Dedifferentiated amniotic fluid mesenchymal stem cell (primary cell): ENCODE measurements around the gene MAP3K13.
"Not testable (repeated sequence)": the region's sequence is repeated elsewhere in the genome, so short reads cannot be mapped to it uniquely, and the experiment has no call there.

Experiments
- DNase-seq: peaks from one replicate; pipeline ENCODE4 v3.0.0-alpha.2; 2016; ENCODE audit errors: extremely low spot score

Gene MAP3K13

DNA sequence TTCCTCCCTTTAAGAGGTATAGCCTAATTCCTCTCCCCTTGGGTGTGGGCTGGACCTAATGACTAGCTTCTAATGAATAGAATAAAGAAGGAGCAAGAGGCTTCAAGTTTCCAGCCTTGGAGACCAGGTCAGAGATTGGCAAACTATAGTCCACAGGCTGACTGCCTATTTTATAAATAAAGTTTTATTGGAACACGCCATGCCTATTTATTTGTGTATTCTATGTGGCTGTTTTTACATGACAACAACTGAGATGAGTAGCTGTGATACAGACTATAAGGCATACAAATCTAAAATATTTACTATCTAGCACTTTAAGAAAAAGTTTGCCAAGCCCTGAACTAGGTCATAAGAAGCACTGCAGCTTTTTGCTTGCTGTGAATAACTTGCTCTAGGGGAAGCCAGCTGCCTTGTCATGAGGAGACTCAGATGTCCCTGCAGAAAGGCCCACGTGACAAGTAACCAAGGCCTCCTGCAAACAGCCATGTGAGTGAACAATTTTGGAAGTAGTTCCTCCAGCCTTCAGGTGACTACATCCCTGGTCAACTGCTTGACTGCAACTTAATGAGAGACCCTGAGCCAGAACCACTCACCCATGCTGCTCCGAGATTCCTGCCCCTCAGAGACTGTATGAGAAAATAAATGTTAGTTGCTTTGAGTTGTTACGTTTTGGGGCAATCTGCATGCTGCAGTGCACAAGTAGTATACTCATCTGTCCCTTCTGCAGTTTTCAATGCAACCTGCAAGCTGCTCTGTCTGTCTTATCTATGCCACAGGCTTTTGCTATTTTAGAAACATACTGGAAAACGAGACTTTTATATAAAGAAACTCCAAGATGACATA is 21.1 kb upstream of the MAP3K13 start:
- DNase-seq: no peak

DNA sequence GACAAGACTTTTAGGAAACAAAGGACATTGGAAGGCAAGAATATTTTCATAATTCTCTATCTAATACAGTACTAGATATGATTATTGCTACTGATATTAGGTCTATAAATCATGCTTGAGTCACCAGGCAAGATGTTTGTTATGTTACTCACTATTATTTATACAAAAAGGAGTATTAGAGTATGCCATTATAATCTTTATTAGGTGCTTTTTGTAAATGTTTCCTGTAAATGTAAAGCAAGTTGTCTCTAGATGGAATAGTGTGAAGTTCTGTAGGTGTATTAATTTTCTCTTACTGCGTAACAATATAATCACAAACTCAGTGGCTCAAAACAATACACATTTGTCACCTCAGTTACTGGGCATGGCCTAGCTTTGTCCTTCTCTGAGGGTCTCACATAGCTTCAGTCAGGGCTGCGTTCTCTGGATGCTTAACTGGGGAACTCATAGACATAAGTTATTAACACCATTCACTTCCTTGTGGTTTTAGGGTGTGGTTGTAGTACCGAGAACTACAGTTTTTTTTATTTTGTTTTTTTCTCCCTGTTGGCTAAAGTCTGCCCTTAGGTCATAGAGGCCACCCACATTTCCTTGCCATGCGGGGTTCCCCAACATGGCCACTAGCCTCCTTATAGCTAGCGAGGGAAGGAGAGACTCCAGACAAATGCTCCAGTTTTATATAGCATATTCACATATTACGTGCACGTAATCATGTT is 20.3 kb upstream of the MAP3K13 start:
- DNase-seq: no peak

DNA sequence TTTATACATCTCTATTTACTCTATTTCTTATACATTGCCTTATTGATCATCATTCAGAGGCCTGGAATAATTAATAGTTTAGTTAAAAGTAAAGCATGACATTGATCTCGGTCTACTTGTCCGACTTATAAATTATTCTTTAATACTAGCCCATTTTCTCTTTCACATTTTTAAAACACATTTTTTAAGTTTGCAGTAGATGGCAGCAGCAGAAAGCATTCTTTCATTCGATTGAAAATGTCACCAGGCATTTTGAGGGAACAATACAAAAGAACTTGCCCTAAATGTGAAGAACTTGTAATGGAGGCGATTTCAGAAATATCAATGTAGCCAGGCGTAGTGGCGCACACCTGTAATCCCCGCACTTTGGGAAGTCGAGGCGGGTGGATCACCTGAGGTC is 15.5 kb upstream of the MAP3K13 start:
- no peak for DNase-seq

DNA sequence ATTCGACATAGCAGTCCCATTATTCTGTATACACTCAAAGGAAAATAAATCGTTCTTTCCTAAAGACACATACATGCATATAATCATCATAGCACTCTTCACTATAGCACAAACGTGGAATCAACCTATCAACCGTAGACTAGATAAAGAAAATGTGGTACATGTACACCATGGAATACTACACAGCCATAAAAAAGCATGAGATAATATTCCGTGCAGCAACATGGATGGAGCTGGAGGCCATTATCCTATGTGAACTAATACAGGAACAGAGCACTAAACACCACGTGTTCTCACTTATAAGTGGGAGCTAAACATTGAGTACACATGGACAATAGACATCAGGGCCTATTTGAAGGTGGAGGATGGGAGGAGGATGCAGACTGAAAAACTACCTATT is 12.1 kb upstream of the MAP3K13 start:
- DNase-seq: no peak

DNA sequence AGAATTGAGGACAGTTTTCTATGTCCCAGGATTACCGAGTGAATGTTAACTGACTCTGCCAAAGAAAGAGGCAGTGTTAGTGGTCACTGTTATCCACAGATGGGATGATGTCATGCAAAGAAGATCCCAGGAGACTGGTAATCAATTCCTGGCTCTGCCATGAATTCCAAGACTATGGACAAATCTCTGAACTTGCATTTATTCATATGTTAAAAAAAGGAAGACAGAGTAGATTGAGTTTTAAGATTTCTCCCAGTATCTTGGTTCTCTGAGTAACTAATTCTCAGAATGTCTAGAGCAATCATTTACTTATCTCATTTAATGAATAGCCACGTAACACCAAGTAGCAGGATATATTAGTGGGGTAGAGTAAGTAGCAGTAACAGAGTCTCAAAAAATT is 11.5 kb upstream of the MAP3K13 start:
- no peak for DNase-seq

DNA sequence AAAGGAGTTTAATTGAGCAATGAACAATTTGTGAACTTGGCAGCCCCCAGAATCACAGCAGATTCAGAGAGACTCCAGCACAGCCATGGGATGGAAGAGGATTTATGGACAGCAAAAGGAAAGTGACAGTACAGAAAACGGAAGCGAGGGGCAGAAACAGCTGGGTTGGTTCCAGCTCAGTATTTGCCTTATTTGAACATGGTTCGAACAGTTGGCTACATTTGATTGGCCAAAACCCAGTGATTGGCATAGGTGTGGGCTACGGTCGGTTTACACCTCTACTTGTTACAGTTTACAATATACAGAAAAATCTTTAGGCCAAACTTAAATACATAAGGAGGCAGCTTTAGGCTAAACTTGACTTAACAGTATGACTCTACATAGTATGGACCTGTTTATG is 9.7 kb upstream of the MAP3K13 start:
- no peak for DNase-seq

DNA sequence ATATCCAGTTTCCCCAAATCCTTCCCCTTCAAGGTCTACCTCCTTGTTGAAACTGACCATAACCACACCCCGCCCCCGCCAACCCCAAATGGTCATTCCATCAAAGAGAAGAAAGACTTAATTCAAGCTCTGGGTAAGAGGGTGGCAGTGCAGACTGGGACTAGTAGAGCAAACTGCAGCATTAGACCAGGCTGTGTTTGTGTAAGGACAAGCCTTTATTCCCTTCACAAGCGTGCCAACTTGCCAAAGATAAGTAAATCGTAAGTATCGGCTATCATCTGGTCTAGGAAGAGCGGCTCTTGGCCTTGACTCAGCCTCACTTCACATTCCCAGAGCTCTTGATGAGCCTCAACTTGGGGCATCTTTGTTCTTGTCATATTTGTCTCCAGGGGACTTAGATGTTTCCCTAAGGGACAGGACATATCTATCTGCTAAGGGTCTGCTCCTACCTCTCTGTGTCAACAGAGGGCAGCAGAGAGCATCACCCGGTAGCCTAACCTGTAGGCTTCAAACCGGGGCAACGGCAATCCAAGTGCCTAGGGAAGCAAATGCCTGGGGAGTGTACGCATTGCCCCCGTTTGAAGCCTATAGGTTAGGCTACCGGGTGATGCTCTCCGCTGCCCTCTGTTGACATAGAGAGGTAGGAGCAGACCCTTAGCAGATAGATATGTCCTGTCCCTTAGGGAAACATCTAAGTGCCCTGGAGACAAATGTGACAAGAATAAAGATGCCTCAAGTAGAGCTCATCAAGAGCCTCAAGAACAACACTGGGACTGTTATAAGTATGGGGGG is 8.9 kb upstream of the MAP3K13 start:
- no peak for DNase-seq

DNA sequence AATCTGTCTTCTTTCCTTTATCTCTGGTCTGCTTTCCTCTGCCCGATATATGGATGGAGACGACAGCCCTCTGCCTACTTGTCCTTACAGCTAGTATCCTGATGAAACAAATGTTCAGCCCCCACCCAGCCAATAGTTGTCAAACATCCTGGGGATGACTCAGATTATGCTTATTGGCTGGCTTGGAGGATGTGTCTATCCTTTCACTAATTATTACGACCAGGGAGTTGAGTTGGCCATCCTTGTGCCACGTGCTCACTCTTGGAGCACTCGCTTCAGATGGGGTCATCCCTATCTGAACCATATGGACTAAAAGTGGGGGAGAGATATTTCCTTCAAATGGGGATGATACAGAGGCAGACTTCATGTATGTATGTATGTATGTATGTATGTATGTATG is 6.4 kb upstream of the MAP3K13 start:
- no peak for DNase-seq

DNA sequence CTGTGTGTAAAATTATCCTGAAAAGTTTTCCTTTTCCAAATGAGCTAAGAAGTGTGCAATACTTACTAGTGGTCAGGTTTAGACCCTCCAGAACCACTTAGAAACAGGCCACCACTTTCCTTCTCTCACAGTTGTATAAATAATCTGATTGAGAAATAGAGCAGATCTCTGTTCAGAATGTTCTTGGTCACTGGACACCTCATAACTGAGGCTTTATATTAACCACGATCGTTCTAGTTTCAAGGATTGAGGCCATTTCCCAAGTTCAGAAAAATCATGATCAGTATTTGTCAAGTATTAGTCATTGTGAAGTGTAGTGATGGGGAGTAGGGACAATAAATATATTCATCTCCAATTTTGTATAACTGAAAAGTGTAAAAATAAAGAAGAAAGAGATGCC is 1.0 kb upstream of the MAP3K13 start:
- no peak for DNase-seq

DNA sequence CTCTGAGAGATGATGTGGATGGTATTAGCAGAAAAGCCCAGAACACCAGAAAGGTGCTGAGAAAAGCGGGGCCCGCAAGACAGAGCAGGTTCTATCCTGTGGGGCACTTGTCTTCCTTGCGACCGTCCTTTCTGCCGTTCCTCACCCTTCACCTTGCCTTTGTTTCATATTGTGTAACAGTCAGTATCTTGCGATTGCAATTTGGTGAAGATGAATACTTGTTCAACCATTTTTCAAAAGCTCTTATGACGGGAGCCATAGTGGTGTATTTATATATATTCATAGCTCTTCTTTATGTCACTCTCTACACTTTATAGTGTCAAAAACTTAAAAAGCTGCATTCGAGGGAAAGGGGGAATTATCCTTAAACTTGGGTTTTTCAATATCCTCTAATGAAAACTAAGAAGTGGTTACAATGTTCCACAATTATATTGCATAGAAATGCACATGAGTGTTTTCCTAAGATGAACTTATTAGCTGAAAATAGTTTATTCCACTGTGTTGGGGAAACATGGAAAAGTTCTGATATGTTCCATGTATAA is 797 bp downstream of the MAP3K13 start:
- DNase-seq: no peak

DNA sequence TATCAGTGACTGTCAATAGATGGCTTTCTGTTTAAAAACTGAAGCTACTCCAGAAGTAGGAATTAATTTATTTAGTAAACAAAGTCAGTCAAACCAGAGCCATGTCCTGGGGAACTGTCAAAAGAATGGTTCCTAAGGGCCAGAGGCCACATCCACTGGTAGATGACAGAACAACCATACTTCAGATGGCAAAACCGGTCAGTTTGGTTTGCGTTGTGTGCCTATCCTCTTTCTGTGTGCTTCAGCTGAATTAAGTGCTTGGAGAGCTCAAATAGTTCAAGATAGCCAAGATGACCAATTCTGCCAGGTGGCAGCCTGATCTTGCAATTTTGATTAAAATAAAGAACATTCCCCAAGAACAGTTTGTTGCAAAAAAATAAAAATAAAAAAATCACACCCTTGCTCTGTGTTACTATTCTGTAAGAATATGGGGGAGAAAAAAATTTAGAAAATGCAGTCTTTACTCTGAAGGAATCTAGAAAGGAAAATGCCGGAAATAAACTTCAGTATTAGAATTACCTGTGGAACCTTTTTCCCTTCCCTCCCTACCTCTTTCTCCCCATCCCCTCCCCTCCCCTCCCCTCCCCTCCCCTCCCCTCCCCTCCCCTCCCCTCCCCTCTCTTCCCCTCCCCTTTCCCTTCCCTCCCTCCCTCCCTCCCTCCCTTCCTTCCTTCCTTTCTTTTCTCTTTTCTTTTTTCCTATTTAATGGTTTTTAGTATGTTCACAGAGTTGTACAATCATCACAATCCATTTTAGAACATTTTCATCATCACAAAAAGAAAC is 2.5 kb downstream of the MAP3K13 start:
- no peak for DNase-seq

DNA sequence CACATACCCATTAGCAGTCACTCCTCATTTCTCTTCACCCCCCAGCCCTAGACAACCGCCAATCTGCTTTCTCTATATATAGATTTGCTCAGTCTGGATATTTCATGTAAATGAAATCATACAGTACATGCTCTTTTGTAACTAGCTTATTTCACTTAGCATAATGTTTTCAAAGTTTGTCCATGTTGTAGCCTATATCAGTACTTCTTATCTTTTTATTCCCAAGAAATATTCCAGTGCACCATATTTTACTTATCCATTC is 3.1 kb downstream of the MAP3K13 start:
- no peak for DNase-seq

DNA sequence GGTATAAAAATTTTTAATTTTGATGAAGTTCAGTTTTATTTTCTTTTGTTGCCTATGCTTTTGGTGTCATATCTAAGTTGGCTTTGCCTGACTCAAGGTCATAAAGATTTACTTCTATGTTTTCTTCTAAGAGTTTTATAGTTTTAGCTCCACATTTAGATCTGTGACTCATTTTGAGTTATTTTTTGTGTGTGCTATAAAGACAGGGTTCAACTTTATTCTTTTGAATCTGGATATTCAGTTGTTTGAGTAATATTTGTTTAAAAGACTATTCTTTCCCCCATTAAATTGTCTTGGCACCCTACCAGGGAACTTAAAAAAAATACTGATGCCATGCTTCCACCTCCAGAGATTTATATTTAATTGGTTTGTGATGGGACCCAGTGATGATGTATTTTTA is 4.0 kb downstream of the MAP3K13 start:
- no peak for DNase-seq

DNA sequence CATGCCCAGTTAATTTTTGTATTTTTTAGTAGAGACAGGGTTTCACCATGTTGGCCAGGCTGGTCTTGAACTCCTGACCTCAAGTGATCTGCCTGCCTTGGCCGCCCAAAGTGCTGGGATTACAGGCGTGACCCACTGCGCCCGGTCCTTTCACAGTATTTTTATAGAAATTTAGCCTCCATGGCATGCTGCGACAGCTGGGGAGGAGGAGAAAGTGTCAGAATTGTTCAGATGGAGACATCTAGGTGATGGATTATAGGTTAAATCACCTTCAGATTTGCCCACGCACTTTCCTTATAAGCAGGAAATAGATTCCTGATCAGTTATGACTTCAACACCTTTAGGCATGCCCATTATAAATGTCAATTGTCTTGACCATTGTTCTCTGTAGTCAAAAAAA is 7.4 kb downstream of the MAP3K13 start:
- DNase-seq: not testable (repeated sequence)

DNA sequence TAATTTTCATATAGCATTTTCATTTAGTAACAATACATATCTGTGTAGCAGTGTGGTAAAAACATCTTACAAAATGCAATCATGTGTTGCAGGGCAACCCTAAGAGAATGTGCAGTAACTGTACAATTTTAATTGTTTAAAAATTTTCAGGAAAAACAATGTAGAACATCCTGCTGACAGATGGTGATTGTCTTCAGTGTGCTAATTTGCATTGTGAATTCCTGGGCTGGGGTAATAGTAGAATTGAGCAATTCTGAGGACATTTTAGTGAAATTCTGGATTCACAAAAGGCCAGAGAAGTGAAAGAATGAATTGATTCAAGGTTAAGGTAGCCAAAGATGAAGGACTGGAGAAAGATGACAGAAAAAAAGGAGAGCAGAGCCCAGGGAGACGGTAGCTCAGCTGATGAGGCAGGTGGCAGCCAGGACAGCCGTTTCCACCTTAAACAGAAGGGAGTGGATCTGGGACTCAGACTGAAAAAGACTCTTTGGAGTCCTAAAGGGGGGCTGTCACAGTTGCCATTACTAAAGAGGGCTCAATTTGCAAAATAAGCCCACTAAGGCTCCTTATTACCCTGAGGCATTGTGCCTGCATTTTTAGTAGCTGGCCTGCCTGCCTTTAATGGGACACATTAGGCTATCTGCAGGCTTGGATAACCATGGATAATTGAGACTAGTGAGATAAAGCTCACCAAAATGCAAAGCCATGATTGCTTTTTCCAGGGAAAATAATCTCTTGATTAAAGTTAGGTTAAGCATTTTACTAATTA is 8.6 kb downstream of the MAP3K13 start:
- no peak for DNase-seq

DNA sequence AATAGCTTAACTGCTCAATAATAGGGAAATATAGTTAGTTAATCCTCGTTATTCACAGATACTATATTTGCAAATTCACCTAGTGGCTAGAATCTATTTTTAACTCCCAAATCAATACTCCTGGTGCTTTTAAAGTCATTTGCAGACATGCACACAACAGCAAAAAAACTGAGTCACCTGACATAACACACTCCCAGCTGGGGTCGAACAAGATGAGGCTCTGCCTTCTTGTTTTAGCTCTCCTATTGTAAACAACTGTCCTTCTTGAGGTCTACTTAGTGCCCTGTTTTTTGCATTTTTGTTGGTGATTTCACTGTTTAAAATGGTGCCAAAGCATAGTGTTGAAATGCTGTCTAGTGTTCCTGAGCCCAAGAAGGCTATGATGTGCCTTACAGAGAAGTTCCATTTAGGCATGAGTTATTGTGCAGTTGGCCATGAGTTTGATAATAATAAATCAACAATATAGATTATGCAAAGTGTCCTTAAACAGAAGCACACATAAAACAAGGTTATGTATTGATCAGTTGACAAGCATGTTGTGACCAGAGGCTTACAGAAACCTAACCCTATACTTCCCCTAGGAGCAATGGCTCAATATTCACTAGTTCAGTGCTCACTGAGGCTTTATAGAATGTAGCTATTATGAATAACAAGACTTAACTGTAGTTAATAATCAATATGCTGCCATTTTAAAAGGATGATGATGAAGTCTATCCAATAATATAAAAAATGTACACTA is 18.6 kb downstream of the MAP3K13 start:
- DNase-seq: no peak

DNA sequence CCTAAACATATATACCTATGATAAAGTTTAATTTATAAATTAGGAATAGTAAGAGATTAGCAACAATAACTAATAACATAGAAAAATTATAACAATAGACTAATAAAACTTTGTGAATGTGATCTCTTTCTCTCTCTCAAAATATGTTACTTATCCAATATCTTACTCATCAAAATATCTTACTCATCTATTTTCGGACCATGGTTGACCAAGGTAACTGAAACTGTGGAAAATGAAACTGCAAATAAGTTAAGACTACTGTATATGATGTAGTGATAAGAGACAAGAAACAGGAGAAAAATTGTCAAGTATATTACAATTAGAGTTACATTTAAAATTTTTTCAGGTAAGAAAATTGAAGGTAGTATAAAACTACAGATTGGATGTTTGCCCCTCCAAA is 19.2 kb downstream of the MAP3K13 start:
- DNase-seq: no peak

DNA sequence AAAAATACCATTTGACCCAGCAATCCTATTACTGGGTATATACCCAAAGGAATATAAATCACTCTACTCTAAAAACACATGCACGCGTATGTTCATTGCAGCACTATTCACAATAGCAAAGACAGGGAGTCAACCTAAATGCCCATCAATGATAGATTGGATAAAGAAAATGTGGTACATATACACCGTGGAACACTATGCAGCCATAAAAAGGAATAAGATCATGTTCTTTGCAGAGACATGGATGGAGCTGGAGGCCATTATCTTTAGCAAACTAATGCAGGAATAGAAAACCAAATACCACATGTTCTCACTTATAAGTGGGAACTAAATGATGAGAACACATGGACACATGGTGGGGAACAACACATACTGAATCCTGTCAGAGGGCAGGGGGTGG is 23.6 kb downstream of the MAP3K13 start:
- DNase-seq: not testable (repeated sequence)

DNA sequence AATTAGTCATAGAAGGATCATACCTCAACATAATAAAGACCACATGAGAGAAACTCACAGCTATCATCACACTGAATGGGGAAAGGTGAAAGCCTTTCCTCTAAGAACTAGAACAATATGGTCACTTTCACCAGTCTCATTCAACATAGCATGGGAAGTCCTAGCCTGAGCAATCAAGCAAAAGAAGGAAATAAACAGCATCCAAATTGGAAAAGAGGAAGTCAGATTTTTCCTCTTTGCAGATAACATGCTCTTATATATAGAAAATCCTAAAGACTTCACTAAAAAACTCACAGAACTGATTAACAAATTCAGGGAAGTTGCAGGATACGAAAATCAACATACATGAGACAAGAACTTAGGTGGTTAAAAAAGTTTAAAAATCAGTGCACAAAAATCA is 24.7 kb downstream of the MAP3K13 start:
- DNase-seq: no peak

DNA sequence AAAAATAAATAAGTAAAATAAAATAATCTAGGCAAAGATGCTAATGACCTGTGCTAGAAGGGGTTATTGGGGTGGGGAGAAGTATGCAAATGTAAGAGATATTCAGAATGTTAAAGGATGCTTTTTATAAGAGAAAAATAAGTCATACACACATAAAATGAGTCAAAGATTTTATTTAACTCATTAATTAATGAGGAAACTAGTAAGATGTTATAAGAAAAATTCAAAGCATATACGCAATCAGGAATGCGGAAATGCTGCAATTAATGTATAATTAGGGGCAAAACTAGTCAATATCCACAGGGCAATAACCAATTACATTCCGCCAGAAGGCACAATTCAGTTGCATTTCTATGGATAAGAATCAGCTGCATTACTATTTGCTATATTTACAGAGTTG is 30.1 kb downstream of the MAP3K13 start:
- DNase-seq: no peak
